ENCODE measurements around the gene OPN4. TPM values are rescaled to one million over a fixed set of nuclear protein-coding genes. Genes with fewer than 3 reads are reported as not detected.

The OPN4 gene
- total RNA-seq, 1 donor from 2014 or later: not detected

DNA sequence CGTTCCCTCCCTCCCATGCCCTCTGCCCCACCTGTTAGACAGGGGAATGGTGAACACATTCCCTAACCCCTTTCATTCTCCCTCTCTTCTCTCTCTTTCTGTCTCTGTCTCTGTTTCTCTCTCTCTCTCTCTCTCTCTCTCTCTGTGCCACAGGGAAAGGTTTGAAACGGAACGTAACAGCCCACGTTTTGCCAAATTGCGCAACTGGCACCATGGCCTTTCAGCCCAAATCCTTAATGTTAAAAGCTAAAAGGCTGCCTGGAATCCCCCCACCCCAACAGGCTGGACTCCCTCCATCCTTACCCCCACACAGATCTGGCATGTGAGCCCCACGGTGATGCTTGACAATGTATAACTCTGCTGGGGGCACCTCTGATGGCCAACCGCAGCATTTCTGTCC, 44.8 kb downstream of the OPN4 start:
- no peaks in the 10 kb centered on the region for H3K79me2 ChIP-seq (ENCODE audit: insufficient read depth, low read length)
- TF ChIP-seq EZH2 (IDR thresholded peaks at IDR 0.05; ENCODE audit: insufficient read depth, low read length) (no peak), CTCF (IDR thresholded peaks at IDR 0.05; ENCODE audit: insufficient read depth, low read depth, low read length) (no peak)
- H2AFZ ChIP-seq (ENCODE audit: low read depth, low read length): no peak overlapping the region
- no peak for FAIRE-seq
- no peaks in the 10 kb centered on the region for H3K4me1 Mint-ChIP-seq (ENCODE audit: low read depth, unreplicated experiment)
- no peak overlapping the region for H3K27ac ChIP-seq (ENCODE audit: low read depth, low read length)
- H4K20me1 ChIP-seq (ENCODE audit: insufficient read depth, low read length): no peaks in the 10 kb centered on the region
- H3K4me1 ChIP-seq (ENCODE audit: insufficient read depth, low read length): no peaks in the 10 kb centered on the region
- no peaks in the 10 kb centered on the region for H3K9me3 Mint-ChIP-seq (ENCODE audit: unreplicated experiment)
- no peaks in the 10 kb centered on the region for H3K27me3 ChIP-seq (ENCODE audit: insufficient read depth, low read length)
- H3K9ac ChIP-seq (ENCODE audit: low read length): no peak overlapping the region
- H3K4me3 Mint-ChIP-seq (ENCODE audit: unreplicated experiment): no peak overlapping the region
- no peak overlapping the region for H3K27ac Mint-ChIP-seq (ENCODE audit: unreplicated experiment)
- no peaks in the 10 kb centered on the region for H3K9me3 ChIP-seq (ENCODE audit: insufficient read depth, low read depth, low read length)
- no peak overlapping the region for H3K4me3 ChIP-seq (ENCODE audit: insufficient read depth, low read depth, low read length)
- DNase-seq (ENCODE audit: low read depth): no peak
- no peak overlapping the region for H3K4me2 ChIP-seq (ENCODE audit: low read length)
- peaks cover 12% of the 10 kb centered on the region for H3K36me3 Mint-ChIP-seq (ENCODE audit: low read depth, unreplicated experiment)
- peaks cover 33% of the 10 kb centered on the region for H3K27me3 Mint-ChIP-seq (ENCODE audit: low read depth, unreplicated experiment)
- H3K36me3 ChIP-seq (ENCODE audit: insufficient read depth, low read length): no peaks in the 10 kb centered on the region

GRCh38 chr10:86699541-86699940, 45.2 kb downstream of the OPN4 start:
- H3K27ac Mint-ChIP-seq (ENCODE audit: unreplicated experiment): no peak overlapping the region
- Histone ChIP-seq H3K9ac (ENCODE audit: low read length) (no peak overlapping the region), H3K27ac (ENCODE audit: low read depth, low read length) (no peak overlapping the region), H4K20me1 (ENCODE audit: insufficient read depth, low read length) (no peaks in the 10 kb centered on the region), H3K9me3 (ENCODE audit: insufficient read depth, low read depth, low read length) (no peaks in the 10 kb centered on the region), H3K4me3 (ENCODE audit: insufficient read depth, low read depth, low read length) (no peak overlapping the region), H3K4me1 (ENCODE audit: insufficient read depth, low read length) (no peaks in the 10 kb centered on the region), H2AFZ (ENCODE audit: low read depth, low read length) (no peak overlapping the region), H3K4me2 (ENCODE audit: low read length) (no peak overlapping the region), H3K36me3 (ENCODE audit: insufficient read depth, low read length) (no peaks in the 10 kb centered on the region), H3K79me2 (ENCODE audit: insufficient read depth, low read length) (no peaks in the 10 kb centered on the region), H3K27me3 (ENCODE audit: insufficient read depth, low read length) (no peaks in the 10 kb centered on the region)
- H3K9me3 Mint-ChIP-seq (ENCODE audit: unreplicated experiment): no peaks in the 10 kb centered on the region
- H3K4me1 Mint-ChIP-seq (ENCODE audit: low read depth, unreplicated experiment): no peaks in the 10 kb centered on the region
- H3K27me3 Mint-ChIP-seq (ENCODE audit: low read depth, unreplicated experiment): peaks cover 31% of the 10 kb centered on the region
- TF ChIP-seq EZH2 (IDR thresholded peaks at IDR 0.05; ENCODE audit: insufficient read depth, low read length) (no peak), CTCF (IDR thresholded peaks at IDR 0.05; ENCODE audit: insufficient read depth, low read depth, low read length) (no peak)
- DNase-seq (ENCODE audit: low read depth): no peak
- no peak overlapping the region for H3K4me3 Mint-ChIP-seq (ENCODE audit: unreplicated experiment)
- H3K36me3 Mint-ChIP-seq (ENCODE audit: low read depth, unreplicated experiment): peaks cover 12% of the 10 kb centered on the region
- FAIRE-seq: no peak

GRCh38 chr10:86699991-86700840, 45.9 kb downstream of the OPN4 start:
- H3K27me3 Mint-ChIP-seq (ENCODE audit: low read depth, unreplicated experiment): peaks cover 25% of the 10 kb centered on the region
- no peaks in the 10 kb centered on the region for H3K36me3 ChIP-seq (ENCODE audit: insufficient read depth, low read length)

More at GRCh38 chr10:86699991-86700840, 45.9 kb downstream of the OPN4 start:
- no peak overlapping the region for H3K4me2 ChIP-seq (ENCODE audit: low read length)
- no peak overlapping the region for H3K4me3 ChIP-seq (ENCODE audit: insufficient read depth, low read depth, low read length)
- no peaks in the 10 kb centered on the region for H3K4me1 ChIP-seq (ENCODE audit: insufficient read depth, low read length)
- no peaks in the 10 kb centered on the region for H3K9me3 ChIP-seq (ENCODE audit: insufficient read depth, low read depth, low read length)
- TF ChIP-seq CTCF (IDR thresholded peaks at IDR 0.05; ENCODE audit: insufficient read depth, low read depth, low read length) (no peak), EZH2 (IDR thresholded peaks at IDR 0.05; ENCODE audit: insufficient read depth, low read length) (no peak)
- H2AFZ ChIP-seq (ENCODE audit: low read depth, low read length): no peak overlapping the region
- H3K27me3 ChIP-seq (ENCODE audit: insufficient read depth, low read length): no peaks in the 10 kb centered on the region
- H3K9ac ChIP-seq (ENCODE audit: low read length): no peak overlapping the region
- H3K27ac ChIP-seq (ENCODE audit: low read depth, low read length): no peak overlapping the region
- Mint-ChIP-seq H3K4me1 (ENCODE audit: low read depth, unreplicated experiment) (no peaks in the 10 kb centered on the region), H3K4me3 (ENCODE audit: unreplicated experiment) (no peak overlapping the region), H3K9me3 (ENCODE audit: unreplicated experiment) (no peaks in the 10 kb centered on the region), H3K27ac (ENCODE audit: unreplicated experiment) (no peak overlapping the region), H3K36me3 (ENCODE audit: low read depth, unreplicated experiment) (peaks cover 12% of the 10 kb centered on the region)
- no peak for DNase-seq (ENCODE audit: low read depth)
- H3K79me2 ChIP-seq (ENCODE audit: insufficient read depth, low read length): no peaks in the 10 kb centered on the region
- no peak for FAIRE-seq
- H4K20me1 ChIP-seq (ENCODE audit: insufficient read depth, low read length): no peaks in the 10 kb centered on the region

All from astrocyte (in vitro differentiated cells and primary cell).